Measurements from ENCODE around the gene CDH6. TPM values are rescaled to one million over a fixed set of nuclear protein-coding genes. Genes with fewer than 3 reads are reported as not detected.

The CDH6 gene
- total RNA-seq, 1 donor from 2014 or later: 90.1 TPM

DNA sequence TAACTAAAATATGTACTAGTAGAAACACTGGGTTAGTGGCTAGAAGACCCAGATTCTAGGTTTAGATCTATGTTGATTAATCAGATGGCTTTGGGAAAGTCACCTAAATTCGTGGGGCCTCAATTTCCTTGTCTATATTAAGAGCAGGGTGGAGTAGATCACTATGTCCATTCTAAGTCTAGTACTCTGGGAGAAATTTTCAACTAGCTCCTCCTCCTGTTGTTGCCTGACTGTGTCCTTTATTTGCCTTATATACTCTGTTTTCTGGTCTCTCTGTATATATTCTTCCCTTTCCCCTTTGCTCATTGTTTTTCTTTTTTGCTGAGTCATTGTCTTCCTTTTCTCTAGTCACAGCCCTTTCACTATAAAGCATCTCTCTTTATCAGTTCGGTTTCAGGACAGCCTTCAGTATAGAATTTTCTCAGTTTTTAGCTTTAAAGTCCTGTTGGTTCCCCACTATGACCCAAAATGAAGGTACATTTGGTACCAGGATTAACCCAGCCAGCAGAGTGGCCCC lies 44.5 kb upstream of the CDH6 start:
- Histone ChIP-seq H2AFZ (ENCODE audit: low read depth, low read length) (peak overlapping the region; percentile 59), H3K4me1 (ENCODE audit: insufficient read depth, low read length) (no peaks in the 10 kb centered on the region), H3K79me2 (ENCODE audit: insufficient read depth, low read length) (no peaks in the 10 kb centered on the region), H3K27ac (ENCODE audit: low read depth, low read length) (no peak overlapping the region), H4K20me1 (ENCODE audit: insufficient read depth, low read length) (no peaks in the 10 kb centered on the region), H3K4me2 (ENCODE audit: low read length) (peak overlapping the region; percentile 11), H3K9me3 (ENCODE audit: insufficient read depth, low read depth, low read length) (no peaks in the 10 kb centered on the region), H3K9ac (ENCODE audit: low read length) (no peak overlapping the region), H3K36me3 (ENCODE audit: insufficient read depth, low read length) (no peaks in the 10 kb centered on the region), H3K27me3 (ENCODE audit: insufficient read depth, low read length) (no peaks in the 10 kb centered on the region), H3K4me3 (ENCODE audit: insufficient read depth, low read depth, low read length) (no peak overlapping the region)
- H3K9me3 Mint-ChIP-seq (ENCODE audit: unreplicated experiment): no peaks in the 10 kb centered on the region
- no peaks in the 10 kb centered on the region for H3K36me3 Mint-ChIP-seq (ENCODE audit: low read depth, unreplicated experiment)
- no peaks in the 10 kb centered on the region for H3K27me3 Mint-ChIP-seq (ENCODE audit: low read depth, unreplicated experiment)
- H3K27ac Mint-ChIP-seq (ENCODE audit: unreplicated experiment): peak overlapping the region; percentile 22
- H3K4me1 Mint-ChIP-seq (ENCODE audit: low read depth, unreplicated experiment): peaks cover 5% of the 10 kb centered on the region
- no peak overlapping the region for H3K4me3 Mint-ChIP-seq (ENCODE audit: unreplicated experiment)
- TF ChIP-seq, protein P1, sequence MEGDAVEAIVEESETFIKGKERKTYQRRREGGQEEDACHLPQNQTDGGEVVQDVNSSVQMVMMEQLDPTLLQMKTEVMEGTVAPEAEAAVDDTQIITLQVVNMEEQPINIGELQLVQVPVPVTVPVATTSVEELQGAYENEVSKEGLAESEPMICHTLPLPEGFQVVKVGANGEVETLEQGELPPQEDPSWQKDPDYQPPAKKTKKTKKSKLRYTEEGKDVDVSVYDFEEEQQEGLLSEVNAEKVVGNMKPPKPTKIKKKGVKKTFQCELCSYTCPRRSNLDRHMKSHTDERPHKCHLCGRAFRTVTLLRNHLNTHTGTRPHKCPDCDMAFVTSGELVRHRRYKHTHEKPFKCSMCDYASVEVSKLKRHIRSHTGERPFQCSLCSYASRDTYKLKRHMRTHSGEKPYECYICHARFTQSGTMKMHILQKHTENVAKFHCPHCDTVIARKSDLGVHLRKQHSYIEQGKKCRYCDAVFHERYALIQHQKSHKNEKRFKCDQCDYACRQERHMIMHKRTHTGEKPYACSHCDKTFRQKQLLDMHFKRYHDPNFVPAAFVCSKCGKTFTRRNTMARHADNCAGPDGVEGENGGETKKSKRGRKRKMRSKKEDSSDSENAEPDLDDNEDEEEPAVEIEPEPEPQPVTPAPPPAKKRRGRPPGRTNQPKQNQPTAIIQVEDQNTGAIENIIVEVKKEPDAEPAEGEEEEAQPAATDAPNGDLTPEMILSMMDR (IDR thresholded peaks at IDR 0.05; ENCODE audit: insufficient read depth, low read depth, low read length): no peak
- no peak for TF ChIP-seq EZH2 (IDR thresholded peaks at IDR 0.05; ENCODE audit: insufficient read depth, low read length)
- DNase-seq (ENCODE audit: low read depth): peak; percentile 12
- FAIRE-seq: no peak

DNA sequence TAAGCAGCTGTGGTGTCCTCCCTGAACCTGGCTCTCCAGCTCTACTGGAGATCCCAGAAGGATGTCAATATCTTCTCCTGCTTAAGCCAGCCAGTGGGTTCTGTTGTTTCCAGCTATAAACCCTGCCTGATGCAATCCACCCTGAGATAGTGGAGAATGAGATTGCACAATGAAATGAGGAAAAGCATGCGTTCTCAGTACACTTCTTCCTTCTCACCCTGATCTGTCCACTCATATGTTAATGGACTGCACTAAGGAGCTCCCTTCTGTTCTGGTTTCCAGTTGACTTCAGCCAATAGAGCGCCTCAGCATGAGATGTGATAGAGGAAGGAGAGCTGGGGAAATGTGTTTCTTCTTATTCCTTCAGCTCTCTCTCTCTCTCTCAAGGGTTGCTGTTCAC lies 40.0 kb upstream of the CDH6 start:
- H3K9ac ChIP-seq (ENCODE audit: low read length): no peak overlapping the region
- H3K79me2 ChIP-seq (ENCODE audit: insufficient read depth, low read length): no peaks in the 10 kb centered on the region
- DNase-seq (ENCODE audit: low read depth) (no peak), FAIRE-seq (no peak)
- Mint-ChIP-seq H3K36me3 (ENCODE audit: low read depth, unreplicated experiment) (no peaks in the 10 kb centered on the region), H3K27ac (ENCODE audit: unreplicated experiment) (no peak overlapping the region), H3K4me3 (ENCODE audit: unreplicated experiment) (no peak overlapping the region), H3K9me3 (ENCODE audit: unreplicated experiment) (no peaks in the 10 kb centered on the region), H3K4me1 (ENCODE audit: low read depth, unreplicated experiment) (peaks cover 9% of the 10 kb centered on the region), H3K27me3 (ENCODE audit: low read depth, unreplicated experiment) (no peaks in the 10 kb centered on the region)
- H3K27ac ChIP-seq (ENCODE audit: low read depth, low read length): no peak overlapping the region
- H3K36me3 ChIP-seq (ENCODE audit: insufficient read depth, low read length): no peaks in the 10 kb centered on the region
- no peak overlapping the region for H2AFZ ChIP-seq (ENCODE audit: low read depth, low read length)
- no peak overlapping the region for H3K4me3 ChIP-seq (ENCODE audit: insufficient read depth, low read depth, low read length)
- no peak overlapping the region for H3K4me2 ChIP-seq (ENCODE audit: low read length)
- no peaks in the 10 kb centered on the region for H3K4me1 ChIP-seq (ENCODE audit: insufficient read depth, low read length)
- TF ChIP-seq, protein P1 (IDR thresholded peaks at IDR 0.05; ENCODE audit: insufficient read depth, low read depth, low read length): no peak
- TF ChIP-seq EZH2 (IDR thresholded peaks at IDR 0.05; ENCODE audit: insufficient read depth, low read length): no peak
- no peaks in the 10 kb centered on the region for H4K20me1 ChIP-seq (ENCODE audit: insufficient read depth, low read length)
- H3K27me3 ChIP-seq (ENCODE audit: insufficient read depth, low read length): no peaks in the 10 kb centered on the region
- no peaks in the 10 kb centered on the region for H3K9me3 ChIP-seq (ENCODE audit: insufficient read depth, low read depth, low read length)

DNA sequence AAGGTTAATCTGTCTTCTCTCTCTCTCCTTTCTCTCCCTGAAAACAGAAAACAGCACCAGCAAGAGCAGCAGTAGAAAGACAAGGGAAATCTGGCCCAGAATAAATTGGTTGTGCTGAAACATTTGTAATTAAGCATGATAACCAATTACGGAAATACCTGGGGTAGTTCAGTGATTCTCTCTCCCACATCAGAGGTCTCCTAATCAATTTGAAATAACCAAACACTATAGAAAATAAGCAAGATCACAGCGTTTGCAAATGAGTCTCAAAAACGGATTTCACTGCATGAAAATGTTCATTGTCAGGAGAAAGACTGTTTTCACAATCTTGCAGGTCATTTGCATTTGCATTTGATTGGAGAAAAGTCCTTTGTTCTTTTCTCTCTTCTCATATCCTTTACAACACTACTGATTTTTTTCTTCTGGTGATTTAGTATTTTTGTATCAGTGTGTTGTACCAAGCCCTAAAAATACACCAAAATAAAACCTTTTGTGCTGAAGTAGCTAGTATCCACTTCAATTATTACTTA lies 36.8 kb upstream of the CDH6 start:
- Mint-ChIP-seq H3K9me3 (ENCODE audit: unreplicated experiment) (no peaks in the 10 kb centered on the region), H3K27me3 (ENCODE audit: low read depth, unreplicated experiment) (no peaks in the 10 kb centered on the region), H3K27ac (ENCODE audit: unreplicated experiment) (no peak overlapping the region), H3K4me3 (ENCODE audit: unreplicated experiment) (no peak overlapping the region), H3K36me3 (ENCODE audit: low read depth, unreplicated experiment) (no peaks in the 10 kb centered on the region), H3K4me1 (ENCODE audit: low read depth, unreplicated experiment) (peaks cover 8% of the 10 kb centered on the region)
- TF ChIP-seq, protein P1 (IDR thresholded peaks at IDR 0.05; ENCODE audit: insufficient read depth, low read depth, low read length): no peak
- TF ChIP-seq EZH2 (IDR thresholded peaks at IDR 0.05; ENCODE audit: insufficient read depth, low read length): no peak
- H3K9ac ChIP-seq (ENCODE audit: low read length): no peak overlapping the region
- H3K4me1 ChIP-seq (ENCODE audit: insufficient read depth, low read length): no peaks in the 10 kb centered on the region
- H4K20me1 ChIP-seq (ENCODE audit: insufficient read depth, low read length): no peaks in the 10 kb centered on the region
- H2AFZ ChIP-seq (ENCODE audit: low read depth, low read length): no peak overlapping the region
- DNase-seq (ENCODE audit: low read depth): no peak
- no peaks in the 10 kb centered on the region for H3K27me3 ChIP-seq (ENCODE audit: insufficient read depth, low read length)
- H3K4me2 ChIP-seq (ENCODE audit: low read length): no peak overlapping the region
- H3K36me3 ChIP-seq (ENCODE audit: insufficient read depth, low read length): no peaks in the 10 kb centered on the region
- H3K9me3 ChIP-seq (ENCODE audit: insufficient read depth, low read depth, low read length): no peaks in the 10 kb centered on the region
- no peaks in the 10 kb centered on the region for H3K79me2 ChIP-seq (ENCODE audit: insufficient read depth, low read length)
- H3K4me3 ChIP-seq (ENCODE audit: insufficient read depth, low read depth, low read length): no peak overlapping the region
- FAIRE-seq: no peak
- H3K27ac ChIP-seq (ENCODE audit: low read depth, low read length): no peak overlapping the region
